SU-DHL-6 (cell line): Measurements from ENCODE around the gene HSH2D.

ENCODE experiments used
- H2AFZ ChIP-seq: fragments of 200-600 bp; sonication (generic); 2 replicates; pipeline ENCODE4 v1.6.1; 2014; ENCODE audit warnings: low read depth, mild to moderate bottlenecking, moderate library complexity, mixed read lengths, antibody characterized with exemption, low read length; ENCODE audit not compliant: severe bottlenecking
- H3F3A ChIP-seq: fragments of 200-600 bp; shearing (Covaris generic); 2 replicates; pipeline ENCODE4 v1.6.0; 2016; ENCODE audit warnings: antibody characterized with exemption, mild to moderate bottlenecking; ENCODE audit not compliant: insufficient read depth
- H3K27ac ChIP-seq: fragments of 200-600 bp; sonication (generic); 2 replicates; pipeline ENCODE4 v1.5.1; 2016; ENCODE audit warnings: low read depth, mild to moderate bottlenecking, low read length, moderate library complexity, mixed read lengths
- H3K27me3 ChIP-seq: fragments of 200-600 bp; sonication (generic), shearing (Covaris generic); 2 replicates; pipeline ENCODE4 v1.6.0; 2014; ENCODE audit warnings: mild to moderate bottlenecking, low read length
- H3K36me3 ChIP-seq: fragments of 200-600 bp; sonication (generic); 2 replicates; pipeline ENCODE4 v1.6.1; 2014; ENCODE audit warnings: mild to moderate bottlenecking, low read length, mixed read lengths
- H3K4me2 ChIP-seq: fragments of 300-600, 200-600 bp; shearing (Covaris generic), sonication (generic); 2 replicates; pipeline ENCODE4 v1.6.0; 2014; ENCODE audit warnings: low read length, low read depth, mild to moderate bottlenecking; ENCODE audit not compliant: poor library complexity, severe bottlenecking
- H3K4me3 ChIP-seq: fragments of 200-600 bp; sonication (generic); 2 replicates; pipeline ENCODE4 v1.5.1; 2014; ENCODE audit warnings: antibody characterized with exemption, low read length, mild to moderate bottlenecking, mixed read lengths; ENCODE audit not compliant: insufficient read depth, poor library complexity, severe bottlenecking
- H3K79me2 ChIP-seq: fragments of 200-600 bp; sonication (generic); 2 replicates; pipeline ENCODE4 v1.6.1; 2014; ENCODE audit warnings: mild to moderate bottlenecking, low read length, moderate library complexity; ENCODE audit not compliant: insufficient read depth
- H3K9ac ChIP-seq: fragments of 200-600 bp; sonication (generic); 2 replicates; pipeline ENCODE4 v1.7.0; 2014; ENCODE audit warnings: mild to moderate bottlenecking, low read length
- H3K9me2 ChIP-seq: fragments of 200-600 bp; sonication (generic); replicated peaks from 2 replicates; pipeline ENCODE4 v1.6.1; 2014; ENCODE audit warnings: low read length; ENCODE audit not compliant: insufficient read depth
- H3K9me3 ChIP-seq: fragments of 200-600 bp; sonication (generic); 2 replicates; pipeline ENCODE4 v1.6.1; 2014; ENCODE audit warnings: low read length, mixed read lengths; ENCODE audit not compliant: insufficient read depth
- H4K20me1 ChIP-seq: fragments of 200-600 bp; sonication (generic); 2 replicates; pipeline ENCODE4 v1.6.1; 2014; ENCODE audit warnings: low read depth, mild to moderate bottlenecking, antibody characterized with exemption, low read length, moderate library complexity, mixed read lengths
- EZH2phosphoT487 ChIP-seq: fragments of 200-600 bp; sonication (generic), shearing (Covaris generic); conservative IDR thresholded peaks from 2 replicates; pipeline ENCODE4 v1.6.1; 2018; ENCODE audit warnings: mild to moderate bottlenecking, antibody characterized with exemption, low read length, moderate library complexity, mixed read lengths
- TF ChIP-seq, protein P1 (sequence below): fragments of 200-600 bp; sonication (generic); IDR thresholded peaks from one replicate; pipeline ENCODE4 v1.5.1; 2017; ENCODE audit warnings: antibody characterized with exemption, mild to moderate bottlenecking, low read length, moderate library complexity; ENCODE audit not compliant: insufficient read depth, poor library complexity, severe bottlenecking

The HSH2D gene

DNA sequence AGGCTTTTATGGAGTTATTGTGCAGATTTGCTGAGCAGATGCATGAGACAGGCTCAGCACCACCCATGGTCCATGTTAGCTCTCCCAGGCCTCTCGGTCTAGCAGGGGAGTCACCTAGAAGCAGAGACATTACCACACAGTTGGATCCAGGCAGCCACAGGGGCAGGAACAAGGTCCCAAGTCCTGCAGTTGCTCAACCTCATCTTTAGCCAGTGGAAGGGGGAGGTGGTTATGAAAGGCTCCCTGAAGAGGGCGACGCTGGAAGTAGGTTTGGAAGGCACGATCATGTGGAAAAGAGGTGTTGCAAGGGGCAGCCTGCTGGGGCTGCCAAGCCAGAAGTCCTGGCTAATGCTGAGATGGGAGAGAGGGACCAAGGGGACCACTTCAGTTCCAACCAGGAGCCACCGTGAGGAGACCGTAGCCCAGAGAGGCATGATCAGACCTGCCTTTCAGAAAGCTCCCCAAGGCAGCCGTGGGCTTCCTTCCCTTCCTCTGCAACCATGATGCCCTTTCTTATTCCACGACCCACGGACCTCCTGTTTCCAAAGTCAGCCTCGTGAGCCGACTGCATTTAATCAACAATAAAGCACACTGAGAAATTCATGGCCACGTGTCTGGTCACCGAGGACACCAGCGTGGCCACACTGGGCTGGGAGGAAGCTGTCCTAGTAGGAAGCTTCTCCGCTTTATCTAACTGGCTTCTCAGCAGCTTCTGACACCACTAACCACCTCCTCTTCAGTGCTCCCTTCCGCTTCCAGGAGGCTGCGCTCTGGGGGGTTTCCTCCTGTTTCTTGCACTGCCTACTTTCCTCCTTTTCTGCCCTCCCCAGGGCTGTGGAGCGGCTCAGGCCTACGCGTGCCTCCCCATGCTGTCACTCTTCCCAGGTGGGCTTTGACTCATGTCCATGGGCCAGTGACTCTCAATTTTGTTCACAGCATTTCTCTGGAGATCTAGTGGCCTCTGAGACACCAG, 56.8 kb downstream of the HSH2D start:
- peaks cover 3% of the 10 kb centered on the region; the same call in 1 of the 2 replicates for H3F3A ChIP-seq
- H3K36me3 ChIP-seq = no peaks in the 10 kb centered on the region
- no peaks in the 10 kb centered on the region for H4K20me1 ChIP-seq
- H3K9me2 ChIP-seq = no peaks in the 10 kb centered on the region
- H3K4me3 ChIP-seq = no peak overlapping the region
- H3K79me2 ChIP-seq = peaks cover 29% of the 10 kb centered on the region
- H3K4me2 ChIP-seq = no peak overlapping the region
- no peak overlapping the region for H3K9ac ChIP-seq
- no peaks in the 10 kb centered on the region for H3K9me3 ChIP-seq
- no peaks in the 10 kb centered on the region for H3K27me3 ChIP-seq
- no peak overlapping the region for H2AFZ ChIP-seq
- TF ChIP-seq EZH2phosphoT487 = no peak
- TF ChIP-seq, protein P1, sequence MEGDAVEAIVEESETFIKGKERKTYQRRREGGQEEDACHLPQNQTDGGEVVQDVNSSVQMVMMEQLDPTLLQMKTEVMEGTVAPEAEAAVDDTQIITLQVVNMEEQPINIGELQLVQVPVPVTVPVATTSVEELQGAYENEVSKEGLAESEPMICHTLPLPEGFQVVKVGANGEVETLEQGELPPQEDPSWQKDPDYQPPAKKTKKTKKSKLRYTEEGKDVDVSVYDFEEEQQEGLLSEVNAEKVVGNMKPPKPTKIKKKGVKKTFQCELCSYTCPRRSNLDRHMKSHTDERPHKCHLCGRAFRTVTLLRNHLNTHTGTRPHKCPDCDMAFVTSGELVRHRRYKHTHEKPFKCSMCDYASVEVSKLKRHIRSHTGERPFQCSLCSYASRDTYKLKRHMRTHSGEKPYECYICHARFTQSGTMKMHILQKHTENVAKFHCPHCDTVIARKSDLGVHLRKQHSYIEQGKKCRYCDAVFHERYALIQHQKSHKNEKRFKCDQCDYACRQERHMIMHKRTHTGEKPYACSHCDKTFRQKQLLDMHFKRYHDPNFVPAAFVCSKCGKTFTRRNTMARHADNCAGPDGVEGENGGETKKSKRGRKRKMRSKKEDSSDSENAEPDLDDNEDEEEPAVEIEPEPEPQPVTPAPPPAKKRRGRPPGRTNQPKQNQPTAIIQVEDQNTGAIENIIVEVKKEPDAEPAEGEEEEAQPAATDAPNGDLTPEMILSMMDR = no peak
- H3K27ac ChIP-seq = no peak overlapping the region

DNA sequence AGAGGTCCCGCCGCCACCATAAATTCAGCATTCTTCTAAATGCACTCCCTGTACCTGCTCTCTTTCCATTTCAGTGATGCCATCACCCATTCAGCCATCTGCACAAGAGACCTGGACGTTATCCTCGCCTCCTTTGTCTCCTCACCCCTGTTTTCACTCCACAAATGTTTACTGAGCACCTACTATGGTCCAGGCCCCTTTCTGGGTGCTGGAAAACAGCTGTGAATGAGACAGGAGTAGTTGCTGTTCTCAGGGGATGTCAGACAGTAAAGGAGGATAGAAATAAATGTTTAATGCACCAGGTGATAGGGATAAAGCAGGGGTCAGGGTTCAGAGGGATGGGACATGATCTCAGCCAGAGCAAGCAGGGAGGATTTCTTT, 57.5 kb downstream of the HSH2D start:
- Histone ChIP-seq H3F3A (peaks cover 3% of the 10 kb centered on the region; the same call in 1 of the 2 replicates), H2AFZ (no peak overlapping the region), H3K27me3 (no peaks in the 10 kb centered on the region), H3K9ac (no peak overlapping the region), H3K27ac (no peak overlapping the region), H3K4me3 (no peak overlapping the region), H3K36me3 (no peaks in the 10 kb centered on the region), H4K20me1 (no peaks in the 10 kb centered on the region), H3K79me2 (peaks cover 29% of the 10 kb centered on the region), H3K9me2 (no peaks in the 10 kb centered on the region), H3K4me2 (no peak overlapping the region), H3K9me3 (no peaks in the 10 kb centered on the region)
- TF ChIP-seq EZH2phosphoT487 = no peak
- TF ChIP-seq, protein P1 = no peak

DNA sequence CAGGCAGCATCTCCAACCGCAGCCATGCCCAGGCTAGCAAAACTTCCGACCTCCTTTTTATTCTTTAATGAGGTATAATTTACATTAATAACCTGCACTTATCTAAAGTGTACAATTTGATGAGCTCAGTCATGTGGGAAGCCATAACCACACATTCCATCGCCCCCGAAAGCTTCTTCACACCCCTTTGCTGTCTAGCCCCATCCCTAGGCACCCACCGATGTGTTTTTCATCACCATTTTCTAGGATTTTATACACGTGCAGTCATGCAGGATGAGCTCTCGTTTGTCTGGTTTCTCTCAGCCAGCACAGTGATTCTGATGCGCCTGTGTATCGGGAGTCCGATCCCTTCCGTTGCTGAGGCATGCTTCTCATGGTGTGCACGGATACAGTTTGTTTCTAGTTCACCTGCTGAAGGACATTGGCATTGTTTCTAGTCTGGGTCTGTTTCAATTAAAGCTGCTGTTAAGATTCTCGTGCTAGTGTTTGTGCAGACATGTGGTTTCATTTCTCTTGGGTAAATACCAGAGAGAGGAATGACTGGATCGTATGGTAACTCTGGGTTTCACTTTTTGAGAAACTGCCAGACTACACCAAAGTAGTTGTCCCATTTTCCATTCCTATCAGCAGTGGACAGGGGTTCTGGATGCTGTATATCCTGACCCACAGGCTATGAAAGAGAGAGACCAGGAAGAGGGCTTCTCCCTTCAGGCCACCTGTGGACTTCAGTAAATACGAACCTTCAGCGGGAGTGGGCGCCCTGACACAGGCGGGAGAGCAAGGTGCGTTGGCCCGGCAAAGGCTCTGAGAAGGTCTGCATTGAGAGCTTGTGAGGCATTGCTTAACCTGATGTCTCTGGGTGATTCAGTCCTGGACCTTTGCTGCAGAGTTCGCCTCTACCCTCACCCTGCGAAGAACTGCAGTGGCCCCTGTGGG, 59.1 kb downstream of the HSH2D start:
- peaks cover 29% of the 10 kb centered on the region for H3K79me2 ChIP-seq
- no peak overlapping the region for H3K9ac ChIP-seq
- H3K4me3 ChIP-seq = no peak overlapping the region
- TF ChIP-seq, protein P1 = no peak
- TF ChIP-seq EZH2phosphoT487 = no peak
- no peaks in the 10 kb centered on the region for H3K27me3 ChIP-seq
- no peak overlapping the region for H2AFZ ChIP-seq
- no peaks in the 10 kb centered on the region for H3K36me3 ChIP-seq
- no peaks in the 10 kb centered on the region for H3F3A ChIP-seq
- no peaks in the 10 kb centered on the region for H3K9me2 ChIP-seq
- no peak overlapping the region for H3K27ac ChIP-seq
- no peak overlapping the region for H3K4me2 ChIP-seq
- H3K9me3 ChIP-seq = no peaks in the 10 kb centered on the region
- no peaks in the 10 kb centered on the region for H4K20me1 ChIP-seq
